GM12878 (cell line): ENCODE data around the gene SLC6A16. TPM values are rescaled to one million over a fixed set of nuclear protein-coding genes. Genes with fewer than 3 reads are reported as not detected.

Experiments
- ATAC-seq: fragments of 200-7000 bp; cut with Tn5 transposase; 3 replicates; pipeline ENCODE4 v1.9.1; 2020; ENCODE audit warnings: mild to moderate bottlenecking, moderate library complexity
- BruUV-seq: library from RNA; stranded (reverse); fragments of 400-500 nt; replicated peaks from 2 replicates; lab custom pipeline; 2021; lab: Mats Ljungman, UMichigan
- CTCF ChIA-PET: fragments of 300-600 bp; sonication (Branson Sonifier 250); formaldehyde crosslinking; extraction: SDS; loops from one replicate; lab custom pipeline; 2021; ENCODE audit warnings: inconsistent platforms; lab: Yijun Ruan, JAX
- POLR2A ChIA-PET: fragments of 350-600 bp; formaldehyde crosslinking; extraction: SDS; loops from one replicate; lab custom pipeline; 2021; ENCODE audit warnings: inconsistent platforms; lab: Charles Lee
- RAD21 ChIA-PET: fragments of 300-600 bp; sonication (Branson Sonifier 250); formaldehyde crosslinking; loops from one replicate; lab custom pipeline; 2023; ENCODE audit warnings: antibody characterized with exemption; ENCODE audit not compliant: unreplicated experiment; lab: Charles Lee
- SMC1A ChIA-PET: fragments of 300-600 bp; sonication (Branson Sonifier 250); formaldehyde crosslinking; loops from one replicate; lab custom pipeline; 2023; ENCODE audit not compliant: unreplicated experiment, uncharacterized antibody; lab: Charles Lee
- DNase-seq: peaks from one replicate; pipeline ENCODE4 v3.0.0-alpha.2; 2011; ENCODE audit warnings: low read depth, low spot score
- FAIRE-seq: peaks from 3 replicates; lab custom pipeline; 2011; peaks lifted over from hg19 to GRCh38; lab: Jason Lieb, UNC
- H2AFZ ChIP-seq: 2 replicates; pipeline ENCODE4 v1.6.0; 2011; ENCODE audit warnings: low read depth, low read length, control low read depth; ENCODE audit not compliant: control insufficient read depth
- H3K27ac ChIP-seq: 2 replicates; pipeline ENCODE4 v1.5.1; 2011; ENCODE audit warnings: control low read depth; ENCODE audit not compliant: control insufficient read depth, insufficient read depth
- H3K27me3 ChIP-seq, 2 experiments: replicated peaks in 1 of 2; 2 replicates each; pipeline versions ENCODE4 v1.6.0 to v1.6.1; 2011; ENCODE audit warnings: low read length in 1 of 2; ENCODE audit not compliant: control insufficient read depth in 2 of 2, insufficient read depth in 2 of 2
- H3K36me3 ChIP-seq, 2 experiments: 2 replicates each; pipeline ENCODE4 v1.5.1; 2011; ENCODE audit warnings: low read length in 1 of 2; ENCODE audit not compliant: control insufficient read depth in 2 of 2, insufficient read depth in 2 of 2
- H3K4me1 ChIP-seq: 2 replicates; pipeline ENCODE4 v1.6.1; 2011; ENCODE audit warnings: mild to moderate bottlenecking, low read length, moderate library complexity, mixed read lengths; ENCODE audit not compliant: control insufficient read depth, insufficient read depth
- H3K4me2 ChIP-seq: 2 replicates; pipeline ENCODE4 v1.6.0; 2011; ENCODE audit warnings: control low read depth; ENCODE audit not compliant: control insufficient read depth, insufficient read depth
- H3K4me3 ChIP-seq: fragments of 200-600 bp; sonication (generic); 2 replicates; pipeline ENCODE4 v1.5.1; 2016
- H3K79me2 ChIP-seq: 2 replicates; pipeline ENCODE4 v1.6.0; 2011; ENCODE audit warnings: low read length; ENCODE audit not compliant: control insufficient read depth, insufficient read depth
- H3K9ac ChIP-seq: 2 replicates; pipeline ENCODE4 v1.8.0; 2011; ENCODE audit warnings: low read length, control low read depth, mixed read lengths; ENCODE audit not compliant: control insufficient read depth, insufficient read depth
- H3K9me3 ChIP-seq: replicated peaks from 3 replicates; pipeline ENCODE4 v1.5.1; 2011; ENCODE audit warnings: mild to moderate bottlenecking, low read length; ENCODE audit not compliant: control insufficient read depth, insufficient read depth
- H4K20me1 ChIP-seq: 2 replicates; pipeline ENCODE4 v1.6.0; 2011; ENCODE audit not compliant: control insufficient read depth, insufficient read depth
- ATF2 ChIP-seq: IDR thresholded peaks from 2 replicates; pipeline ENCODE4 v1.6.1; 2012; ENCODE audit warnings: low read length, inconsistent platforms
- CBFB ChIP-seq: IDR thresholded peaks from 2 replicates; pipeline ENCODE4 v1.6.1; 2016; ENCODE audit warnings: antibody characterized with exemption, low read depth
- EZH2 ChIP-seq: IDR thresholded peaks from 2 replicates; pipeline ENCODE4 v1.6.1; 2012; ENCODE audit warnings: low read depth, mild to moderate bottlenecking, control low read depth, inconsistent platforms, low read length, borderline replicate concordance; ENCODE audit not compliant: control insufficient read depth
- FOXK2 ChIP-seq: fragments of 450-650 bp; IDR thresholded peaks from 2 replicates; pipeline ENCODE4 v1.6.1; 2017; ENCODE audit warnings: mild to moderate bottlenecking, moderate library complexity
- HCFC1 ChIP-seq: fragments of 150-350 bp; IDR thresholded peaks from 2 replicates; pipeline ENCODE4 v1.6.1; 2014; ENCODE audit warnings: low read length
- MYC ChIP-seq: IDR thresholded peaks from 2 replicates; pipeline ENCODE4 v1.6.1; 2011; ENCODE audit warnings: mild to moderate bottlenecking, low read length, moderate library complexity, inconsistent platforms; ENCODE audit not compliant: insufficient read depth, insufficient replicate concordance, insufficient read length, severe bottlenecking
- NBN ChIP-seq: fragments of 450-650 bp; IDR thresholded peaks from 2 replicates; pipeline ENCODE4 v1.6.1; 2016
- SIN3A ChIP-seq: IDR thresholded peaks from 2 replicates; pipeline ENCODE4 v1.6.1; 2012; ENCODE audit warnings: low read depth, low read length, improper control_type of control experiment
- SP1 ChIP-seq: IDR thresholded peaks from one replicate; pipeline ENCODE4 v1.6.1; 2011; ENCODE audit warnings: low read depth, low read length
- SUZ12 ChIP-seq: fragments of 200-600 bp; sonication (generic); IDR thresholded peaks from one replicate; pipeline ENCODE4 v1.6.1; 2018; ENCODE audit warnings: antibody characterized with exemption, mild to moderate bottlenecking; ENCODE audit not compliant: unreplicated experiment
- ZNF24 ChIP-seq: fragments of 450-650 bp; IDR thresholded peaks from 2 replicates; pipeline ENCODE4 v1.6.1; 2017; ENCODE audit warnings: antibody characterized with exemption, mild to moderate bottlenecking
- WGBS: methylation state at CpG from one replicate; pipeline ENCODE4 v1.1.6; 2016; ENCODE audit warnings: low lambda C conversion rate; ENCODE audit not compliant: insufficient replicate concordance, insufficient coverage; ENCODE audit errors: missing lambda C conversion rate; 5-methylcytosine and 5-hydroxymethylcytosine counted together
- in situ Hi-C: fragments of 300-500 bp; cut with MboI; formaldehyde crosslinking; loops from 9 replicates; pipeline ENCODE4 v1.14.3; 2018; ENCODE audit warnings: mixed read lengths
- intact Hi-C: fragments of 100-400 bp; cut with micrococcal nuclease; formaldehyde crosslinking; loops from one replicate; pipeline ENCODE4 v1.14.2; 2022; ENCODE audit not compliant: unreplicated experiment
- polyA plus RNA-seq, 11 experiments: library from polyadenylated mRNA; depleted of rRNA in 4 of 11; unstranded in 6 of 11; stranded (reverse) in 5 of 11; fragments of >200 nt; fragmentation: Nextera tagmentation in 4 of 11; fragmentation: Illumina TruSeq in 1 of 11; extraction: Ambion mirVana in 4 of 11; extraction: Trizol in 1 of 11; gene quantifications; 1 replicate in 1 of 11; 2 replicates in 10 of 11; pipeline versions ENCODE4 v1.2.1 to v1.2.3, GENCODE V29; 2011 to 2016; ENCODE audit warnings: inconsistent platforms in 2 of 11, missing spikeins in 2 of 11, low read depth in 1 of 11
- total RNA-seq, 4 experiments: library from RNA; depleted of rRNA in 3 of 4; stranded (reverse); fragments of >200 nt in 3 of 4; fragmentation: Illumina TruSeq in 1 of 4; extraction: Trizol in 1 of 4; gene quantifications; 2 replicates each; pipeline versions ENCODE4 v1.2.1 to v1.2.3, GENCODE V29; 2013 to 2021

The SLC6A16 gene
- total and polyA plus RNA-seq, 10 of the 15 experiments (the other 5 are each of a cell fraction or from before 2014, with no cell fraction given), result 0.23 to 3.2 (median 0.54) TPM

- ChIA-PET RAD21 (interaction anchor here (0.5 kb wide), 1 partner anchor 49 kb away, joined by 4 read pairs; no protein-coding TSS in a partner anchor), SMC1A (no interaction called here), CTCF (no interaction called here), POLR2A (interaction anchor here (0.6 kb wide), 2 partner anchors 63 to 205 kb away, joined by 4 to 5 read pairs; no protein-coding TSS in a partner anchor)
- no peak overlapping the region for H3K4me2 ChIP-seq
- no peaks in the 10 kb centered on the region; the same call in 1 of the 2 replicates for H3K4me1 ChIP-seq
- no peaks in the 10 kb centered on the region for H3K36me3 ChIP-seq
- H3K9ac ChIP-seq, result no peak overlapping the region
- H2AFZ ChIP-seq, result no peak overlapping the region
- no peak overlapping the region for H3K4me3 ChIP-seq
- 0% methylated on average over 8 of the region's 12 CpGs for WGBS
- H3K27me3 ChIP-seq, result peaks cover 0 to 2% of the 10 kb centered on the region in 2 experiments; a peak in 2 of 4 replicates
- H3K79me2 ChIP-seq, result no peaks in the 10 kb centered on the region
- no peaks in the 10 kb centered on the region; the same call in 2 of the 3 replicates for H3K9me3 ChIP-seq
- no peaks in the 10 kb centered on the region for H4K20me1 ChIP-seq
- H3K27ac ChIP-seq, result no peak overlapping the region
- ATAC-seq (no peak), DNase-seq (no peak), FAIRE-seq (no peak)
- no peak for TF ChIP-seq FOXK2
- TF ChIP-seq SIN3A, result no peak
- no peak for TF ChIP-seq ZNF24
- no peak for TF ChIP-seq ATF2
- TF ChIP-seq SP1, result no peak
- TF ChIP-seq NBN, result no peak
- TF ChIP-seq CBFB, result no peak
- no peak for TF ChIP-seq HCFC1
- TF ChIP-seq EZH2, result no peak
- no peak for TF ChIP-seq MYC
- TF ChIP-seq SUZ12, result no peak
- in situ Hi-C loops, result no loop called here
- no TSS peak for BruUV-seq
- intact Hi-C loops, result no loop called here
Observed at GRCh38 chr19:49355909-49356353, 30.9 kb upstream of the SLC6A16 start.
